ENCODE results near the gene CMIP.

Gene CMIP

DNA sequence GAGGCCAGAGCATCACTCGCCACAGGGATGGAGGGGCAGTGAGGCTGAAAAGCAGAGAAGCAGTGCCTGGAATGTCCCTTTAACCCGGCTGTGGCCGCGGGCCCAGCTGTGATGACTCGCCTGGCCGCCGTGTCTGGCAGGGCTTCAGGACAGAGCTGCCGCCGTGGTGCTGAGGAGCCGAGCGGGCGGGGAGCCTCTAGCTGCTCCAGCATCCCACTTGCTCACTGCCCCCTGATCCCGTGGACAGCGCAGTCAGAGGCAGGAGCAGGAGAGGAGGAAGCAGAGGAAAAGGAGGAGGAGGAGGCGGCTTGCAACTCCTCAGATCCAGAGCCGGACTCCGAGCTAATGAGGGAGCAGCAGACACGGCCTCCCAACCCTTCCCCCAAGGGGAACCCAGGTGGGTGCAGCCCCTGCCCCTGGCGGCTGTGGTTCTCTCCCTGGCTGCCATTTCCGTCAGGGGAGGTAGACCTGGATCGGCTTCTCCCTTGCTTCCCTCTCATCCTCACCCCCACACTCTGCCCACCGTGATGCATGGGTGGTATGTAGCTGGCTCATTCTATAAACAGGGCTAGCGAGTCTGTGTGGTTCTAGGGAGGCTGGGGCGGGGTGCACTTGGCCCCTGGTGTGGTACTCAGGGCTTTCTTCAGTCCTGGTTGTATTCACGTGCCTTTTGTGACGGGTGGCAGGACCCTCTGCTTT, 165.7 kb downstream of the CMIP start:
- DNase-seq (ENCODE audit: low read depth): no peak
- TF ChIP-seq CTCF (IDR thresholded peaks at IDR 0.05; ENCODE audit: insufficient read depth, low read depth, low read length, missing control alignments): no peak
- H3K4me3 ChIP-seq (ENCODE audit: low read depth, low read length): no peak overlapping the region

GRCh38 chr16:81610936-81611335, 166.3 kb downstream of the CMIP start:
- no peak overlapping the region for H3K4me3 ChIP-seq (ENCODE audit: low read depth, low read length)
- DNase-seq (ENCODE audit: low read depth): no peak
- TF ChIP-seq CTCF (IDR thresholded peaks at IDR 0.05; ENCODE audit: insufficient read depth, low read depth, low read length, missing control alignments): no peak

DNA sequence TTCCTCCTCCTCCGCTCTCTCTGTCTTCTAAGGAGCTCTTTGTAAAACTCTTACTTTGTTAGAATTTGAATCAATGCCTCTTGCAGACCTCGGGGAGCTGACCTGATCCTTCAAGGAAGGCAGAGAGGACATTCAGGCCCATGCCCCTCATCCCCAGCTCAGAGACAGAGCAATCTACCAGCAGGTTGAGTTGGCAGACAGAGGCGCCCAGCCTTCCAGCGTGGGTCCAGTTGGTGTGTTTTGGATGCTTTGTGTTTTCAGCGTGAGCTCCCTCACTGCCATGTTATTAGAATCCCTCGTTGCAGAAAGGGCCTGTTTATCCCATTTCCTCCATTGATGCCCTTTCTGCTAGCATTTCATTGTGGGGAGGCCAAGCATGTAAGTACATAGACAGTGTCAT, 167.1 kb downstream of the CMIP start:
- no peak for TF ChIP-seq CTCF (IDR thresholded peaks at IDR 0.05; ENCODE audit: insufficient read depth, low read depth, low read length, missing control alignments)
- no peak for DNase-seq (ENCODE audit: low read depth)
- no peak overlapping the region for H3K4me3 ChIP-seq (ENCODE audit: low read depth, low read length)

DNA sequence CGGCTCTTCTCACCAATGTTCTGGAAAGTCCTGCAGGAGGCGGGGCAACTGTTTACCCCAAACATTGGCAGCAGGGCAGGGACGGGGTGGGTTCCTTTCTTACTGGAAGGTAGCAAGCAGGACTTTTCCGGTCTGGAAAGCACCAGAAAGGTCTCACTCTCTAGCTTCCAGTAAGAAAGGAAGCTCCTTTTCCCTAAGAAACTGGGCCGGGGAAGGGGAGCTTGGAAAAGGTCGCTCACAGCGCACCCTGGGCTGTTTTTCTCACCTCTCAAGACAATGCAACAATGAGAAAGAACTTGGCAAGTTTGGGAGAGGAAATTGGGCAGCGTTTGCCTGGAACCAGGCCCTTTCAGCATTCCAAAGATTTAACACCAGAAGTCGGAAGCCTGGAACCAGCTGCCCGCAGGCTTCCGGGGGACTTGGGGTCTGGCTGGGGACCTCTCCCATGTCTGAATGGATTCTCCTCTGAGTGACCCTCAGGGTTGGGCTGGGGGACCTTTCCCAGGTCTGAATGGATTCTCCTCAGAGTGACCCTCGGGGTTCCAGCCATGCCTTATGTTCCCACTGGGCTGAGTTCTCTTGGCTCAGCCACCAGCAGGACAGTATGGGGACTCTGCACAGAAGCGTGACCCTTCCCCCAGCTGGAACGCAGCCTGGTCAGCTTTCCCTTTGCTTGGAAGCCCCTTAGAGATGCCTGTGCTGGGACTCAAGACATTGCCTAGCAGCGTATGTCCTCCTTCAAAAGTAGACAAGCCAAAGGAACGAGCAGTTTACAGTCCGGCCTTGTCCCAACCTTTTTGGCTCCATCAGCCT, 167.9 kb downstream of the CMIP start:
- H3K4me3 ChIP-seq (ENCODE audit: low read depth, low read length): no peak overlapping the region
- no peak for DNase-seq (ENCODE audit: low read depth)
- no peak for TF ChIP-seq CTCF (IDR thresholded peaks at IDR 0.05; ENCODE audit: insufficient read depth, low read depth, low read length, missing control alignments)

DNA sequence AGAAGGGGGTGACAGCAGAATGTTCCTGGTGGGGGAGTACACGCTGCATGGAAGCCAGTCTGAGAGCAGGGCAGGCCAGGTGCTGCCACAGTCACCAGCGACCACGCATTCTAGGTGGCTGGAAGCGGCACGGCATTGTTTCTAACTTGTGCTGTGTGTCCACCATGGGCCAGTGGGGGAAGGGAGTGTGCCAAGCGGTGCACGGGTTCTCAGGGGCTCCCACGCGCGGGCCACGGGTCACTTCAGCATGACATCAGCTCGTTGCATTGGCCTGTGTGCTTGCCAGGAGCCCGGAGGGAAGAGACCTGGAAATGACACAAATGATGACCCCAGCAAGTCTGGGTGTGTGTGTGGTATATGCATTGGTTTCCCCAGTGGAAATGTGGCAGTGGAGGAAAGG, 169.6 kb downstream of the CMIP start:
- DNase-seq (ENCODE audit: low read depth): no peak
- no peak overlapping the region for H3K4me3 ChIP-seq (ENCODE audit: low read depth, low read length)
- TF ChIP-seq CTCF (IDR thresholded peaks at IDR 0.05; ENCODE audit: insufficient read depth, low read depth, low read length, missing control alignments): no peak

- DNase-seq (ENCODE audit: low read depth): no peak
- no peak overlapping the region for H3K4me3 ChIP-seq (ENCODE audit: low read depth, low read length)
- TF ChIP-seq CTCF (IDR thresholded peaks at IDR 0.05; ENCODE audit: insufficient read depth, low read depth, low read length, missing control alignments): no peak
Observed at GRCh38 chr16:81614654-81615359, 170.2 kb downstream of the CMIP start.

Data from GM12865 (cell line).